Neural cell (in vitro differentiated cells): Measurements from ENCODE around the gene UACA. TPM values are rescaled to one million over a fixed set of nuclear protein-coding genes. Genes with fewer than 3 reads are reported as not detected.

ENCODE experiments used
- H2AFZ ChIP-seq: fragments of 200-600, 300-800 bp; sonication (generic), shearing (Covaris generic); 2 replicates; pipeline ENCODE4 v1.6.0; 2014; ENCODE audit warnings: low read depth, mild to moderate bottlenecking, antibody characterized with exemption, low read length, moderate library complexity
- H3F3A ChIP-seq: fragments of 200-600 bp; shearing (Covaris generic); 2 replicates; pipeline ENCODE4 v1.6.1; 2016; ENCODE audit warnings: mild to moderate bottlenecking, moderate library complexity, mixed read lengths, antibody characterized with exemption, low read length; ENCODE audit not compliant: insufficient read depth, poor library complexity, severe bottlenecking
- H3K27ac ChIP-seq: fragments of 200-600, 300-800 bp; sonication (generic), shearing (Covaris generic); 2 replicates; pipeline ENCODE4 v1.5.1; 2014; ENCODE audit warnings: mild to moderate bottlenecking, low read length, moderate library complexity
- H3K27me3 ChIP-seq: fragments of 300-800, 200-600 bp; sonication (generic), shearing (Covaris generic); 2 replicates; pipeline ENCODE4 v1.6.0; 2014; ENCODE audit warnings: mild to moderate bottlenecking, low read depth, low read length, moderate library complexity; ENCODE audit not compliant: insufficient read depth
- H3K36me3 ChIP-seq: fragments of 300-800, 200-600 bp; sonication (generic), shearing (Covaris generic); 2 replicates; pipeline ENCODE4 v1.5.1; 2014; ENCODE audit warnings: mild to moderate bottlenecking, antibody characterized with exemption, low read length, moderate library complexity; ENCODE audit not compliant: insufficient read depth
- H3K4me2 ChIP-seq: fragments of 300-800, 200-600 bp; sonication (generic), shearing (Covaris generic); 2 replicates; pipeline ENCODE4 v1.6.0; 2014; ENCODE audit warnings: mild to moderate bottlenecking, low read length
- H3K4me3 ChIP-seq: fragments of 300-800, 200-600 bp; sonication (generic), shearing (Covaris generic); 2 replicates; pipeline ENCODE4 v1.5.1; 2014; ENCODE audit warnings: mild to moderate bottlenecking, low read length, moderate library complexity
- H3K79me2 ChIP-seq: fragments of 200-600 bp; shearing (Covaris generic); replicated peaks from 2 replicates; pipeline ENCODE4 v1.6.0; 2014; ENCODE audit warnings: mild to moderate bottlenecking, low read length, moderate library complexity; ENCODE audit not compliant: insufficient read depth
- H3K9ac ChIP-seq: fragments of 300-800, 200-600 bp; sonication (generic), shearing (Covaris generic); 2 replicates; pipeline ENCODE4 v1.6.1; 2016; ENCODE audit warnings: mild to moderate bottlenecking, low read length, mixed read lengths
- H3K9me2 ChIP-seq: fragments of 200-600 bp; shearing (Covaris generic); 2 replicates; pipeline ENCODE4 v1.6.1; 2016; ENCODE audit warnings: mild to moderate bottlenecking, low read length, mixed read lengths; ENCODE audit not compliant: insufficient read depth
- H3K9me3 ChIP-seq: fragments of 200-600, 300-800 bp; sonication (generic), shearing (Covaris generic); 2 replicates; pipeline ENCODE4 v1.6.1; 2016; ENCODE audit warnings: mild to moderate bottlenecking, mixed run types, low read length, moderate library complexity, mixed read lengths
- H4K20me1 ChIP-seq: fragments of 200-600 bp; shearing (Covaris generic); 2 replicates; pipeline ENCODE4 v1.6.1; 2016; ENCODE audit warnings: mild to moderate bottlenecking, mixed run types; ENCODE audit not compliant: insufficient read depth
- CTCF ChIP-seq: fragments of 450-650 bp; IDR thresholded peaks from 2 replicates; pipeline ENCODE4 v1.5.1; 2014; ENCODE audit warnings: antibody characterized with exemption, mild to moderate bottlenecking, moderate library complexity; ENCODE audit not compliant: poor library complexity, severe bottlenecking
- EP300 ChIP-seq: fragments of 450-650 bp; conservative IDR thresholded peaks from 2 replicates; pipeline ENCODE4 v1.6.1; 2014; ENCODE audit warnings: antibody characterized with exemption, mild to moderate bottlenecking, moderate library complexity; ENCODE audit not compliant: poor library complexity, severe bottlenecking
- EZH2 ChIP-seq: fragments of 200-600, 300-800 bp; shearing (Covaris generic), sonication (generic); IDR thresholded peaks from 2 replicates; pipeline ENCODE4 v1.6.1; 2014; ENCODE audit warnings: antibody characterized with exemption, low read length, borderline replicate concordance, mild to moderate bottlenecking; ENCODE audit not compliant: insufficient read depth, poor library complexity, severe bottlenecking
- MXI1 ChIP-seq: fragments of 450-650 bp; conservative IDR thresholded peaks from 2 replicates; pipeline ENCODE4 v1.6.1; 2014; ENCODE audit warnings: antibody characterized with exemption, mild to moderate bottlenecking; ENCODE audit not compliant: poor library complexity, severe bottlenecking
- POLR2AphosphoS5 ChIP-seq: IDR thresholded peaks from 2 replicates; pipeline ENCODE4 v1.6.1; 2012
- RAD21 ChIP-seq: fragments of 450-650 bp; conservative IDR thresholded peaks from 2 replicates; pipeline ENCODE4 v1.6.1; 2014; ENCODE audit warnings: antibody characterized with exemption, mild to moderate bottlenecking, moderate library complexity
- REST ChIP-seq: IDR thresholded peaks from 2 replicates; pipeline ENCODE4 v1.6.1; 2012; ENCODE audit warnings: borderline replicate concordance
- SMC3 ChIP-seq: fragments of 450-650 bp; conservative IDR thresholded peaks from 2 replicates; pipeline ENCODE4 v1.6.1; 2014; ENCODE audit warnings: antibody characterized with exemption, mild to moderate bottlenecking, moderate library complexity; ENCODE audit not compliant: poor library complexity
- TAF1 ChIP-seq: IDR thresholded peaks from 2 replicates; pipeline ENCODE4 v1.6.1; 2012; ENCODE audit warnings: low read depth
- polyA plus RNA-seq: library from polyadenylated mRNA; depleted of rRNA; stranded (reverse); fragments of >200 nt; gene quantifications from 2 replicates; pipeline ENCODE4 v1.2.3, GENCODE V29; 2014

UACA gene
- polyA plus RNA-seq, 1 donor from 2014 or later: 0.10 TPM

- Histone ChIP-seq H2AFZ (no peak overlapping the region), H4K20me1 (no peaks in the 10 kb centered on the region), H3K9ac (no peak overlapping the region), H3K36me3 (no peaks in the 10 kb centered on the region), H3K9me2 (no peaks in the 10 kb centered on the region), H3K79me2 (no peaks in the 10 kb centered on the region), H3K9me3 (no peaks in the 10 kb centered on the region), H3K27ac (no peak overlapping the region), H3K4me3 (no peak overlapping the region), H3F3A (no peaks in the 10 kb centered on the region), H3K4me2 (no peak overlapping the region), H3K27me3 (no peaks in the 10 kb centered on the region)
- TF ChIP-seq REST (no peak), EP300 (no peak), POLR2AphosphoS5 (no peak), MXI1 (no peak), CTCF (no peak), TAF1 (no peak), RAD21 (no peak), SMC3 (no peak), EZH2 (no peak)
Measured at GRCh38 chr15:70699890-70700289, 63.5 kb downstream of the UACA start.

GRCh38 chr15:70698836-70699390, 64.4 kb downstream of the UACA start:
- Histone ChIP-seq H3K79me2 (no peaks in the 10 kb centered on the region), H3K9ac (no peak overlapping the region)
- TF ChIP-seq RAD21 (no peak), TAF1 (no peak), MXI1 (no peak), EZH2 (no peak)

More at GRCh38 chr15:70698836-70699390, 64.4 kb downstream of the UACA start:
- no peaks in the 10 kb centered on the region for H3K36me3 ChIP-seq
- no peak overlapping the region for H2AFZ ChIP-seq
- no peaks in the 10 kb centered on the region for H3K9me2 ChIP-seq
- H3K9me3 ChIP-seq: no peaks in the 10 kb centered on the region
- no peaks in the 10 kb centered on the region for H3K27me3 ChIP-seq
- H3K4me2 ChIP-seq: no peak overlapping the region
- no peaks in the 10 kb centered on the region for H4K20me1 ChIP-seq
- H3K4me3 ChIP-seq: no peak overlapping the region
- H3F3A ChIP-seq: no peaks in the 10 kb centered on the region
- H3K27ac ChIP-seq: no peak overlapping the region
